Upper lobe of left lung (tissue), 4 donors: ENCODE data around the gene FCER1G.

Experiments used
- EP300 ChIP-seq, 4 donors: sonication (generic); formaldehyde crosslinking; IDR thresholded peaks; one replicate each; pipeline ENCODE4 v1.5.1; 2017; ENCODE audit warnings: antibody characterized with exemption in 4 of 4, control low read depth in 2 of 4
- POLR2A ChIP-seq, 4 donors: fragments of 450-650 bp; IDR thresholded peaks; one replicate each; pipeline ENCODE4 v1.5.1; 2016 to 2017; ENCODE audit warnings: antibody characterized with exemption in 4 of 4, mild to moderate bottlenecking in 2 of 4
- POLR2AphosphoS5 ChIP-seq, 2 donors: sonication (generic); formaldehyde crosslinking; IDR thresholded peaks; one replicate each; pipeline ENCODE4 v1.5.1; 2017; ENCODE audit warnings: antibody characterized with exemption in 2 of 2
- TF ChIP-seq, protein P1 (sequence below), 6 experiments: fragments of 450-650 bp in 4 of 6; fragments of 200-600 bp in 2 of 6; sonication (generic) in 2 of 6; IDR thresholded peaks; one replicate each; pipeline ENCODE4 v1.5.1; 2016 to 2019; ENCODE audit warnings: antibody characterized with exemption in 6 of 6

- TF ChIP-seq POLR2AphosphoS5 (IDR thresholded peaks at IDR 0.05) (no peak), POLR2A (IDR thresholded peaks at IDR 0.05) (no peak), EP300 (IDR thresholded peaks at IDR 0.05) (no peak)
- TF ChIP-seq, protein P1, sequence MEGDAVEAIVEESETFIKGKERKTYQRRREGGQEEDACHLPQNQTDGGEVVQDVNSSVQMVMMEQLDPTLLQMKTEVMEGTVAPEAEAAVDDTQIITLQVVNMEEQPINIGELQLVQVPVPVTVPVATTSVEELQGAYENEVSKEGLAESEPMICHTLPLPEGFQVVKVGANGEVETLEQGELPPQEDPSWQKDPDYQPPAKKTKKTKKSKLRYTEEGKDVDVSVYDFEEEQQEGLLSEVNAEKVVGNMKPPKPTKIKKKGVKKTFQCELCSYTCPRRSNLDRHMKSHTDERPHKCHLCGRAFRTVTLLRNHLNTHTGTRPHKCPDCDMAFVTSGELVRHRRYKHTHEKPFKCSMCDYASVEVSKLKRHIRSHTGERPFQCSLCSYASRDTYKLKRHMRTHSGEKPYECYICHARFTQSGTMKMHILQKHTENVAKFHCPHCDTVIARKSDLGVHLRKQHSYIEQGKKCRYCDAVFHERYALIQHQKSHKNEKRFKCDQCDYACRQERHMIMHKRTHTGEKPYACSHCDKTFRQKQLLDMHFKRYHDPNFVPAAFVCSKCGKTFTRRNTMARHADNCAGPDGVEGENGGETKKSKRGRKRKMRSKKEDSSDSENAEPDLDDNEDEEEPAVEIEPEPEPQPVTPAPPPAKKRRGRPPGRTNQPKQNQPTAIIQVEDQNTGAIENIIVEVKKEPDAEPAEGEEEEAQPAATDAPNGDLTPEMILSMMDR (IDR thresholded peaks at IDR 0.05) = no peak
Observed at GRCh38 chr1:161196111-161196510, 19.0 kb upstream of the FCER1G start.
